ENCODE results near the gene ONECUT1. TPM values are rescaled to one million over a fixed set of nuclear protein-coding genes. Genes with fewer than 3 reads are reported as not detected.

The ONECUT1 gene
- total RNA-seq, 1 experiment from 2014 or later = not detected

DNA sequence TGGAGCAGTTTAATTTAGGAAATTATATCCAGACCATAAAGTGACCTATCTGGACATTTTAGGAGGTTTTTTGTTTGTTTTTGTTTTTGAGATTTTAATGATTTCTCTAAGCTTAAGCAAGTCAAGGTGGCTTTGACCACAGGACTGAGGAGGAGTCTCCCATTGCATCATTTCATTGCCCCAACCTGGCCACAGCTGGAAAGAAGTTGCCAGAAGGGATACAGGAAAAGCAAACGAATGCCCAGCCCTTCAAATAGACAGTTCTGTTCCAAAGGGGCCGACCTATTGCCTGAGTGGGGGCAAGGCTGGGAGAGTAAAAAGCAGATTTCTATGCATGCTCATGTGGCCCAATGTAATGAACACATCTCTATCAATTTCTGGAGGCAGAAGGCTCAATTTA lies 12.0 kb upstream of the ONECUT1 start:
- H3K36me3 ChIP-seq (ENCODE audit: low read depth) = no peaks in the 10 kb centered on the region
- H4K20me1 ChIP-seq (ENCODE audit: insufficient read depth) = no peaks in the 10 kb centered on the region
- BruUV-seq (replicated peaks) = no TSS peak
- POLR2A ChIA-PET (ENCODE audit: unreplicated experiment) = no interaction called here
- TF ChIP-seq, protein P1, sequence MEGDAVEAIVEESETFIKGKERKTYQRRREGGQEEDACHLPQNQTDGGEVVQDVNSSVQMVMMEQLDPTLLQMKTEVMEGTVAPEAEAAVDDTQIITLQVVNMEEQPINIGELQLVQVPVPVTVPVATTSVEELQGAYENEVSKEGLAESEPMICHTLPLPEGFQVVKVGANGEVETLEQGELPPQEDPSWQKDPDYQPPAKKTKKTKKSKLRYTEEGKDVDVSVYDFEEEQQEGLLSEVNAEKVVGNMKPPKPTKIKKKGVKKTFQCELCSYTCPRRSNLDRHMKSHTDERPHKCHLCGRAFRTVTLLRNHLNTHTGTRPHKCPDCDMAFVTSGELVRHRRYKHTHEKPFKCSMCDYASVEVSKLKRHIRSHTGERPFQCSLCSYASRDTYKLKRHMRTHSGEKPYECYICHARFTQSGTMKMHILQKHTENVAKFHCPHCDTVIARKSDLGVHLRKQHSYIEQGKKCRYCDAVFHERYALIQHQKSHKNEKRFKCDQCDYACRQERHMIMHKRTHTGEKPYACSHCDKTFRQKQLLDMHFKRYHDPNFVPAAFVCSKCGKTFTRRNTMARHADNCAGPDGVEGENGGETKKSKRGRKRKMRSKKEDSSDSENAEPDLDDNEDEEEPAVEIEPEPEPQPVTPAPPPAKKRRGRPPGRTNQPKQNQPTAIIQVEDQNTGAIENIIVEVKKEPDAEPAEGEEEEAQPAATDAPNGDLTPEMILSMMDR (conservative IDR thresholded peaks at IDR 0.05) = no peak
- no peak for TF ChIP-seq EZH2 (IDR thresholded peaks at IDR 0.05; ENCODE audit: low read depth)
- H3K9me2 ChIP-seq (ENCODE audit: insufficient read depth) = no peaks in the 10 kb centered on the region
- H3K79me2 ChIP-seq (ENCODE audit: low read depth) = no peaks in the 10 kb centered on the region
- intact Hi-C loops (cut with micrococcal nuclease; ENCODE audit: unreplicated experiment) = no loop called here
- H3K4me1 ChIP-seq (replicated peaks; ENCODE audit: insufficient read depth) = no peaks in the 10 kb centered on the region
- no peak overlapping the region for H3K4me3 ChIP-seq
- no peak for DNase-seq
- no peaks in the 10 kb centered on the region for H3K9me3 ChIP-seq (ENCODE audit: insufficient read depth, low read depth)
- H2AFZ ChIP-seq = no peak overlapping the region
- no peak overlapping the region for H3K27ac ChIP-seq
- H3K27me3 ChIP-seq (ENCODE audit: insufficient read depth, low read depth) = peaks cover 37% of the 10 kb centered on the region
- H3K4me2 ChIP-seq = no peak overlapping the region
- no peaks in the 10 kb centered on the region for H3F3A ChIP-seq (ENCODE audit: insufficient read depth, low read depth)
- CTCF ChIA-PET = no interaction called here

- Histone ChIP-seq H3F3A (ENCODE audit: insufficient read depth, low read depth) (no peaks in the 10 kb centered on the region), H3K27ac (no peak overlapping the region), H3K9me3 (ENCODE audit: insufficient read depth, low read depth) (no peaks in the 10 kb centered on the region), H3K4me2 (no peak overlapping the region), H3K4me1 (replicated peaks; ENCODE audit: insufficient read depth) (no peaks in the 10 kb centered on the region), H3K9me2 (ENCODE audit: insufficient read depth) (no peaks in the 10 kb centered on the region), H4K20me1 (ENCODE audit: insufficient read depth) (no peaks in the 10 kb centered on the region), H3K79me2 (ENCODE audit: low read depth) (no peaks in the 10 kb centered on the region), H3K27me3 (ENCODE audit: insufficient read depth, low read depth) (peaks cover 37% of the 10 kb centered on the region), H2AFZ (no peak overlapping the region), H3K4me3 (no peak overlapping the region), H3K36me3 (ENCODE audit: low read depth) (no peaks in the 10 kb centered on the region)
- no TSS peak for BruUV-seq (replicated peaks)
- POLR2A ChIA-PET (ENCODE audit: unreplicated experiment) = no interaction called here
- no peak for DNase-seq
- intact Hi-C loops (cut with micrococcal nuclease; ENCODE audit: unreplicated experiment) = no loop called here
- no peak for TF ChIP-seq EZH2 (IDR thresholded peaks at IDR 0.05; ENCODE audit: low read depth)
- TF ChIP-seq, protein P1 (conservative IDR thresholded peaks at IDR 0.05) = no peak
- CTCF ChIA-PET = no interaction called here
Measured at GRCh38 chr15:52801748-52802085, 11.6 kb upstream of the ONECUT1 start.

GRCh38 chr15:52800828-52801747 lies 11.0 kb upstream of the ONECUT1 start:
- intact Hi-C loops (cut with micrococcal nuclease; ENCODE audit: unreplicated experiment) = no loop called here
- DNase-seq = no peak
- TF ChIP-seq EZH2 (IDR thresholded peaks at IDR 0.05; ENCODE audit: low read depth) = no peak
- TF ChIP-seq, protein P1 (conservative IDR thresholded peaks at IDR 0.05) = no peak
- Histone ChIP-seq H3K27me3 (ENCODE audit: insufficient read depth, low read depth) (peaks cover 43% of the 10 kb centered on the region), H4K20me1 (ENCODE audit: insufficient read depth) (no peaks in the 10 kb centered on the region), H3K9me3 (ENCODE audit: insufficient read depth, low read depth) (no peaks in the 10 kb centered on the region), H2AFZ (no peak overlapping the region), H3K79me2 (ENCODE audit: low read depth) (no peaks in the 10 kb centered on the region), H3F3A (ENCODE audit: insufficient read depth, low read depth) (no peaks in the 10 kb centered on the region), H3K4me3 (no peak overlapping the region), H3K9me2 (ENCODE audit: insufficient read depth) (no peaks in the 10 kb centered on the region), H3K4me2 (no peak overlapping the region), H3K27ac (no peak overlapping the region), H3K36me3 (ENCODE audit: low read depth) (no peaks in the 10 kb centered on the region), H3K4me1 (replicated peaks; ENCODE audit: insufficient read depth) (no peaks in the 10 kb centered on the region)
- no TSS peak for BruUV-seq (replicated peaks)
- POLR2A ChIA-PET (ENCODE audit: unreplicated experiment) = no interaction called here
- CTCF ChIA-PET = no interaction called here
